ENCODE measurements around the gene RTN4RL2. TPM values are rescaled to one million over a fixed set of nuclear protein-coding genes. Genes with fewer than 3 reads are reported as not detected.

The RTN4RL2 gene
- total RNA-seq, 4 donors from 2014 or later: 0.20 to 1.5 (median 0.42) TPM; not detected in 1

DNA sequence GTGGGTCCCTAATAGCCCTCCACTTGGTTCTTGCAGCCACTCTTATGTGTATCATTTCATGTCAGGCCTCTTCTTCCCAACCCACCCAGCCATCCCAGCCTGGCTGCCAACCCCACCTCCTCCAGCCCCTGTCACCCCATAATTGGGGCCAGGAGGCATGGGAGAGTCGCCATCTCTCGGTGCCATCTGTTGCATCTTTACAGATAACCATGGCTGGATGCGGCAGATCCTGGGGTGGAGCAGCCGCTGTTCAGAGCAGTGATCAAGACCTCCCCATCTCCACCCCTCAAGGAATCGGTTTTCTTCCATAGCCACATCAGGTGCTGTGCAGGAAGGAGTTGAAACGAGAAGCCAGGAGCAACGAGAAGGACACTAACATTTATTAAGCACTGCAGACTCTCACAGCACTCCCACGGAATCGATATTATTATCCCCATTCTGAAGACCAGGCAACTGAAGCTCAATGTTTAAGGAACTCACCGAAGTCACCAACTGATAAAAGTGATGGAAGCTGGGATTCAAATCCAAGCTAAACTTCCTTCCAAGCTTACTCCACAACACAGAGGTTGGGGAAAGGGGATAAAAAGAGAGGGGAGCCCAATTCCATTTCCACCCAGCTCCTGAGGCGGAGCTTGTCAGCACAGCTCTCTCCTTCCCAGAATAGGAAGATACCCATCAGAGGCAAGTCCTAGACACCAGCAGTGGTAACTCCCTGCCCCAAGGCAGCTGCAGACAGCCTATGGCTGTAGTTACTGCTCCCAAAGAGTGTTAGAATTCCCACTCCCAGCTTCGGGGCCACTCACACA is 52.5 kb downstream of the RTN4RL2 start:
- H3K36me3 ChIP-seq: no peaks in the 10 kb centered on the region
- H3K4me3 ChIP-seq: no peak overlapping the region
- peak overlapping the region in 1 of 4 donors; percentile 83 for H3K27ac ChIP-seq
- TF ChIP-seq EP300 (IDR thresholded peaks at IDR 0.05): no peak
- TF ChIP-seq, protein P1, sequence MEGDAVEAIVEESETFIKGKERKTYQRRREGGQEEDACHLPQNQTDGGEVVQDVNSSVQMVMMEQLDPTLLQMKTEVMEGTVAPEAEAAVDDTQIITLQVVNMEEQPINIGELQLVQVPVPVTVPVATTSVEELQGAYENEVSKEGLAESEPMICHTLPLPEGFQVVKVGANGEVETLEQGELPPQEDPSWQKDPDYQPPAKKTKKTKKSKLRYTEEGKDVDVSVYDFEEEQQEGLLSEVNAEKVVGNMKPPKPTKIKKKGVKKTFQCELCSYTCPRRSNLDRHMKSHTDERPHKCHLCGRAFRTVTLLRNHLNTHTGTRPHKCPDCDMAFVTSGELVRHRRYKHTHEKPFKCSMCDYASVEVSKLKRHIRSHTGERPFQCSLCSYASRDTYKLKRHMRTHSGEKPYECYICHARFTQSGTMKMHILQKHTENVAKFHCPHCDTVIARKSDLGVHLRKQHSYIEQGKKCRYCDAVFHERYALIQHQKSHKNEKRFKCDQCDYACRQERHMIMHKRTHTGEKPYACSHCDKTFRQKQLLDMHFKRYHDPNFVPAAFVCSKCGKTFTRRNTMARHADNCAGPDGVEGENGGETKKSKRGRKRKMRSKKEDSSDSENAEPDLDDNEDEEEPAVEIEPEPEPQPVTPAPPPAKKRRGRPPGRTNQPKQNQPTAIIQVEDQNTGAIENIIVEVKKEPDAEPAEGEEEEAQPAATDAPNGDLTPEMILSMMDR (IDR thresholded peaks at IDR 0.05): no peak
- DNase-seq (ENCODE audit: low spot score in 2 of 2): no peak
- WGBS, 2 donors: 79 to 80% methylated on average over 12 of the region's 12 CpGs
- H3K27me3 ChIP-seq: no peaks in the 10 kb centered on the region
- H3K4me1 ChIP-seq: peaks cover 0 to 22% (median 6%) of the 10 kb centered on the region in 4 donors
- H3K9me3 ChIP-seq: no peaks in the 10 kb centered on the region

DNA sequence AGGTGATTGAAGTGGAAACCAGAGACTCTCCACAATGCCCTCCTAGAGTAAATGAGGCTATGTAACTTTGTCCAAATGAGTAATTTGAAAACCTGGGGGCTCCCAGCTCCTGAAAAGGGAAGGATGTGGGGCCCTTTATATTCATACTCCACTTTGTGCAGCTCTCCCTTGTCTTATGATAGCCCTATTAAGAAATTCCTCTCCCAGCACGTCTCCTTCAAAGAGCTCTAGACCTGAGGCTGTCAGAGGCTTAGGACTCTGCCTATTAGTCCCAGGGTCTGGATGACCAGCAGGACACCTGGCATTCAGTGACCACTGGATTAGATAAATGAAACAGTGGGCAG is 53.1 kb downstream of the RTN4RL2 start:
- Histone ChIP-seq H3K27me3 (no peaks in the 10 kb centered on the region), H3K27ac (peak overlapping the region in 1 of 4 donors; percentile 83), H3K4me3 (peak overlapping the region in 1 of 4 donors; percentile 78), H3K9me3 (no peaks in the 10 kb centered on the region), H3K4me1 (peaks cover 0 to 22% (median 6%) of the 10 kb centered on the region in 4 donors), H3K36me3 (no peaks in the 10 kb centered on the region)
- no peak for TF ChIP-seq EP300 (IDR thresholded peaks at IDR 0.05)
- TF ChIP-seq, protein P1 (IDR thresholded peaks at IDR 0.05): no peak
- no peak for TF ChIP-seq POLR2A (IDR thresholded peaks at IDR 0.05)
- DNase-seq (ENCODE audit: low spot score in 2 of 2): no peak
- WGBS, 2 donors: 28 to 50% methylated on average over 1 of the region's 1 CpG

DNA sequence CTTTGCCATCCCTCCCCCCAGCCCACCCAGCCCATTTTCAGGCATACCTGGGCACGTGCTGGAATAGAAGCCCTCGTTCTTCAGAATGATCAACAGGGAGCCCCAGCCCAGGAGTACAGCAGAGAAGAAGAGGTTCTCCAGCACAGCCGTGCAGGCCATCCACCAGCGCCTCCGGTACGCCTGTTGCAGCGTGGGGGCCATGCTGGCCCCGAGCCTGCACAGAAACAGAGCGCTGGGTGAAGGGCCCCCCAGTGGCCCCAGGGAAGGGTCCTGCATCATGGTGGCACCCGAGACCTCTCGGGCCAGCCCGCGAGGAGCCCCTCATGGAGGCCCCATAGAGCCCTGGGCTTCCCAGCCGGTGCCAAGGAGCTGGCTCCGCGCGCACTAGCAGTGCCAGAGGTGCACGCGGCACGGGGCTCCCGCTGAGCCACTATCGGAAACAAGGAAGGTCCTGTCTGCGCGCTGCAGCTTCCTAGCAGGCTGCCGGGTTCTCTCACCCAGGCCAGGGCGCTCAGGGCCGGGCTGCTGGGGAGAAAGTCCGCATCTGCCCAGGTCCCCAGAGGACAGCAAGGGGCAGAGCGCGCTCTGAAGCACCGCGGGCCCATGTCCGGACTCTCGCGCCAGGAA is 53.7 kb downstream of the RTN4RL2 start:
- peak overlapping the region; percentile 3 to 83 (median 58) for H3K27ac ChIP-seq
- 7 to 34% methylated on average over 8 to 11 of the region's 35 CpGs for WGBS, 2 donors
- no peaks in the 10 kb centered on the region for H3K36me3 ChIP-seq
- TF ChIP-seq POLR2A (IDR thresholded peaks at IDR 0.05) (no peak), EP300 (IDR thresholded peaks at IDR 0.05) (peak in 1 of 2 donors; percentile 1)
- peak in 1 of 2 donors; percentile 20 for DNase-seq (ENCODE audit: low spot score in 2 of 2)
- H3K27me3 ChIP-seq: no peaks in the 10 kb centered on the region
- H3K9me3 ChIP-seq: no peaks in the 10 kb centered on the region
- peaks cover 0 to 22% (median 6%) of the 10 kb centered on the region in 4 donors for H3K4me1 ChIP-seq
- peak overlapping the region; percentile 65 to 78 (median 69) for H3K4me3 ChIP-seq

DNA sequence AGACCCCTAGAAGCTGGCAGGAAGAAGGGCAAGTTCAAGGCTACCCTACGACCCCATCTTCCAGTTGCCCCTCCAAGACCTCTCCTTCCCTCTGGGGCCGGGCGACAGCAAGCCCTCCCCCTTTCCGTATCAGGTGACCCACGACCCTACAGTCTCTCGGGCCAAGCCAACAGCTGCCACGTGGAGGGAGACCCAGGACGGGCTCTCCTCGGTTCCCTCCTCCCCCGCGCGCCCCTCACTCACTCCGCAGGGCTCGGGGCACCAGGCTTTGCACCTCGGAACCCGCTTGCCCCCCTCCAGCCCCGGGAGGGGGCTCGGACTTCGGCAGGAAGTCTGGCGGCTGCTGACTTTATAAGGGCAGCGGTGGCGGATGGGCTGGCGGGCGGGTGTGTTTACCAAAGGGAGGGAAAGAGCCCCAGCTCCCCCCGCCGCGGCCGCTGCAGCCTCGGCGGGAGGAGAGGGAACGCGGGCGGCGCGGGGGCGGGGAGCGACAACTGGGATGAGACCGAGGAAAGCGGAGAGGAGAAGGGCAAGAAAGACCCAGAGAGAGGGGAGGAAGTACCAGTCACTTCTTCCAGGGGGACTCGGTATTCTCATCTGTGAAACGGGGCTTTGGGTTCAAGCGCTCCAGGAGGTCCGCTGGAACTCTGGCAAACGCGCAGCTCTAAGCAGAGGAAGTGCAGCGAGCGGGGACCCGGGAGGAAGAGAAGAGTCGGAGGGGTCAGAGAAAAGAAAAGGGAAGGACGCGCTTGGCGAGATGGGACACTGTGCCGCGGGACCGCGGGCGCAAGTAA is 54.4 kb downstream of the RTN4RL2 start:
- DNase-seq (ENCODE audit: low spot score in 2 of 2): peak; percentile 43 to 49
- TF ChIP-seq POLR2A (IDR thresholded peaks at IDR 0.05) (no peak), EP300 (IDR thresholded peaks at IDR 0.05) (no peak)
- TF ChIP-seq, protein P1 (IDR thresholded peaks at IDR 0.05): no peak
- no peaks in the 10 kb centered on the region for H3K9me3 ChIP-seq

GRCh38 chr11:57515332-57516060 is 55.2 kb downstream of the RTN4RL2 start, which contains the start of gene SLC43A1:
TSS of gene SLC43A1 (minus strand) at chr11:57515702. CDS start at chr11:57514111, 1,591 bp downstream.
- peak within 1 kb of the TSS; percentile 65 to 78 (median 69) for H3K4me3 ChIP-seq
- peaks cover 0 to 22% (median 6%) of the 10 kb centered on the region in 4 donors for H3K4me1 ChIP-seq
- 0 to 1% methylated on average over 30 to 47 of the region's 66 CpGs for WGBS, 2 donors
- TF ChIP-seq, protein P1 (IDR thresholded peaks at IDR 0.05): peak in 1 of 5 experiments; percentile 16
- peak in 1 of 2 donors; percentile 27 for TF ChIP-seq EP300 (IDR thresholded peaks at IDR 0.05)
- peak in 1 of 2 donors; percentile 41 for TF ChIP-seq POLR2A (IDR thresholded peaks at IDR 0.05)
- H3K36me3 ChIP-seq: no peaks in the 10 kb centered on the region
- peak within 1 kb of the TSS; percentile 3 to 83 (median 58) for H3K27ac ChIP-seq
- peak; percentile 43 to 61 for DNase-seq (ENCODE audit: low spot score in 2 of 2)
- H3K27me3 ChIP-seq: no peaks in the 10 kb centered on the region
- H3K9me3 ChIP-seq: no peaks in the 10 kb centered on the region

More for the DNA sequence above, 54.4 kb downstream of the RTN4RL2 start:
- WGBS, 2 donors: 0 to 1% methylated on average over 46 to 57 of the region's 57 CpGs
- Histone ChIP-seq H3K36me3 (no peaks in the 10 kb centered on the region), H3K27ac (peak overlapping the region; percentile 3 to 83 (median 58)), H3K4me3 (peak overlapping the region; percentile 65 to 78 (median 69)), H3K4me1 (peaks cover 0 to 22% (median 6%) of the 10 kb centered on the region in 4 donors), H3K27me3 (no peaks in the 10 kb centered on the region)

All from tibial nerve (tissue), 4 donors.